HL-60 (cell line): ENCODE data around the gene TRIM36.

ENCODE experiments used
- POLR2AphosphoS5 ChIP-seq: IDR thresholded peaks from 2 replicates; pipeline ENCODE4 v1.6.1; 2012; ENCODE audit warnings: low read depth
- TF ChIP-seq, protein P1 (sequence below): IDR thresholded peaks from one replicate; pipeline ENCODE4 v1.5.1; 2011; ENCODE audit warnings: low read length, control low read depth, inconsistent platforms; ENCODE audit not compliant: insufficient read depth

- TF ChIP-seq, protein P1, sequence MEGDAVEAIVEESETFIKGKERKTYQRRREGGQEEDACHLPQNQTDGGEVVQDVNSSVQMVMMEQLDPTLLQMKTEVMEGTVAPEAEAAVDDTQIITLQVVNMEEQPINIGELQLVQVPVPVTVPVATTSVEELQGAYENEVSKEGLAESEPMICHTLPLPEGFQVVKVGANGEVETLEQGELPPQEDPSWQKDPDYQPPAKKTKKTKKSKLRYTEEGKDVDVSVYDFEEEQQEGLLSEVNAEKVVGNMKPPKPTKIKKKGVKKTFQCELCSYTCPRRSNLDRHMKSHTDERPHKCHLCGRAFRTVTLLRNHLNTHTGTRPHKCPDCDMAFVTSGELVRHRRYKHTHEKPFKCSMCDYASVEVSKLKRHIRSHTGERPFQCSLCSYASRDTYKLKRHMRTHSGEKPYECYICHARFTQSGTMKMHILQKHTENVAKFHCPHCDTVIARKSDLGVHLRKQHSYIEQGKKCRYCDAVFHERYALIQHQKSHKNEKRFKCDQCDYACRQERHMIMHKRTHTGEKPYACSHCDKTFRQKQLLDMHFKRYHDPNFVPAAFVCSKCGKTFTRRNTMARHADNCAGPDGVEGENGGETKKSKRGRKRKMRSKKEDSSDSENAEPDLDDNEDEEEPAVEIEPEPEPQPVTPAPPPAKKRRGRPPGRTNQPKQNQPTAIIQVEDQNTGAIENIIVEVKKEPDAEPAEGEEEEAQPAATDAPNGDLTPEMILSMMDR, result no peak
- TF ChIP-seq POLR2AphosphoS5, result no peak
Observed at GRCh38 chr5:115136294-115136693, 33.4 kb downstream of the TRIM36 start.
